ENCODE data around the gene ABL2. TPM values are rescaled to one million over a fixed set of nuclear protein-coding genes. Genes with fewer than 3 reads are reported as not detected.

Gene ABL2
- total and polyA plus RNA-seq, 9 of the 15 experiments (the other 6 are each of a cell fraction or from before 2014, with no cell fraction given) = 1.4 to 15.0 (median 8.6) TPM

DNA sequence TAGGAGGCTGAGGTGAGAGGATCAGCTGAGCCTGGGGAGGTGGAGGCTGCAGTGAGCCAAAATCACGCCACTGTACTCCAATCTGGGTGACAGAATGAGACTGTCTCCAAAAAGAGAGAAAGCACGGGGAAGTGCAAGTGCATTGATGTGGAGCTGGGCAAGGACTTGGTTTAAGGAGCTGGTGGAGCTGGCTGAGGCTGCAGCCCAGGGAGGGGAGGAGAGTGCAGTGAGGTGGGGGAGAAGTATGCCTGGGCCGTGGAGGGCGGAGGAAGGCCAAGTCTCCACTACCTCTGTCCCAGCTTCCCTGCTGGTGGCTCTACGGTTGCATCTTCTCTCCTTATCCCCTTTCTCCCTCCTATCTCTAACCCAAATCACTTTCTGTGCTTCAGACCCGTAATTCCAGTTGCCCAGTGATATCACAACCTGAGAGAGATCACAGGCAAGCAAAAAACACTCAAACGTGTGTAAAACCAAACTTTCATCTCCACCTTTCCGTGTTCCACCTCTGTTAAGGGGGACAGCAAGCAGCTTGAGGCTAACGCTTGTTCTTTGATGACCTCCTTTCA lies 136.5 kb downstream of the ABL2 start:
- intact Hi-C loops (cut with micrococcal nuclease) = no loop called here
- Histone ChIP-seq H3K27ac (ENCODE audit: extremely low read depth, low read depth, low read length) (no peak overlapping the region), H3K36me3 (ENCODE audit: control insufficient read depth, insufficient read depth, low read length) (peaks cover 94% of the 10 kb centered on the region), H3K4me1 (replicated peaks in 1 of 2; ENCODE audit: control insufficient read depth in 2 of 2, insufficient read depth in 2 of 2, low read length in 2 of 2) (peaks cover 0 to 4% of the 10 kb centered on the region in 2 experiments; a peak in 1 of 5 replicates), H4K20me1 (replicated peaks; ENCODE audit: control insufficient read depth, insufficient read depth, low read length) (no peaks in the 10 kb centered on the region), H3K4me3 (no peak overlapping the region), H3K9me1 (ENCODE audit: control insufficient read depth, insufficient read depth, low read length) (no peaks in the 10 kb centered on the region), H2AFZ (ENCODE audit: low read depth, low read length) (no peak overlapping the region), H3K4me2 (ENCODE audit: insufficient read depth, low read length) (no peak overlapping the region), H3K9me3 (replicated peaks; ENCODE audit: control insufficient read depth, insufficient read depth, low read depth, low read length) (no peaks in the 10 kb centered on the region), H3K79me2 (ENCODE audit: control insufficient read depth, insufficient read depth, low read length) (no peaks in the 10 kb centered on the region), H3K27me3 (ENCODE audit: control insufficient read depth in 2 of 2, insufficient read depth in 2 of 2, low read length in 2 of 2) (no peaks in the 10 kb centered on the region), H3K9ac (ENCODE audit: insufficient read depth in 1 of 2, low read depth in 2 of 2, low read length in 2 of 2) (0 out of 4 replicates have a peak overlapping the region, but pooled peaks of 1 of the 2 experiments have one; percentile 6)
- POLR2A ChIA-PET = interaction anchor here (0.9 to 1.1 kb wide), 3 partner anchors 10 to 81 kb away, joined by 3 to 5 read pairs (median 3); partner anchors contain the start of gene TOR3A
- ATAC-seq = no peak
- DNase-seq (ENCODE audit: extremely low read depth in 1 of 4, low spot score in 3 of 4) = no peak
- in situ Hi-C loops (cut with MboI) = no loop called here
- WGBS (ENCODE audit: insufficient coverage, low coverage, missing lambda C conversion rate) = 74% methylated on average over 9 of the region's 9 CpGs
- no peak for FAIRE-seq
- CTCF ChIA-PET (ENCODE audit: low intra/inter-chr PET ratio) = interaction anchor here (0.7 kb wide), 1 partner anchor 70 kb away, joined by 3 read pairs; no protein-coding TSS in a partner anchor
- TF ChIP-seq POLR2A (conservative IDR thresholded peaks at IDR 0.05) (peak; percentile 7; the same call in 1 of the 2 replicates), RBFOX2 (IDR thresholded peaks at IDR 0.05; ENCODE audit: low read depth, low read length) (0 out of 2 replicates have a peak, but pooled peaks have one; percentile 13), ESRRA (IDR thresholded peaks at IDR 0.05; ENCODE audit: borderline replicate concordance, low read depth) (no peak), POLR2G (IDR thresholded peaks at IDR 0.05; ENCODE audit: low read depth, low read length) (no peak)
- BruUV-seq (replicated peaks) = no TSS peak

DNA sequence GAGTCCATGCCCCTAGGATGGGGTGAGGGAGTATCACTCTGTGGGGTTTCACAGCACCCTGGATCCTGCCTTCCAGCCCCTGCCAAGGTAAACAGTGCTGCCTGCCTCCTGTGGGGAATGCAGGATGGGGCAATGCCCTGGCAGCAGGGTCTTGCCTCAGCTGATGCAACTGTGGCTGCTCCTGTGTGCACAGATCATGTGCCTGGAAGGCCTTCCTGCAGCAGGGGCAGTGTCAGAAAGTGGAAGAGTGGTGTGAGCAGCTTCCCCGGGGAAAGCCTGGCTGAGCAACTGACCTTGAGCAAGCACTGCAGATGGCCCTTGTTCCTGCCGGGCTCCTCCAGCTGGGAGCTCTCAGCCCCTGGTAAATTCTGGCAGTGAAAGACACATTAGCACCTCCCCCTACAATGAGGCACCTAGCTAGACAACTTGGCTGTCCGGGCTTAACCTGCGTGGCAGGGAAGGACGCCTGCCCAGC lies 137.7 kb downstream of the ABL2 start:
- Histone ChIP-seq H4K20me1 (replicated peaks; ENCODE audit: control insufficient read depth, insufficient read depth, low read length) (no peaks in the 10 kb centered on the region), H2AFZ (ENCODE audit: low read depth, low read length) (no peak overlapping the region), H3K27ac (ENCODE audit: extremely low read depth, low read depth, low read length) (no peak overlapping the region), H3K4me2 (ENCODE audit: insufficient read depth, low read length) (no peak overlapping the region), H3K4me3 (no peak overlapping the region), H3K9me1 (ENCODE audit: control insufficient read depth, insufficient read depth, low read length) (no peaks in the 10 kb centered on the region), H3K9ac (ENCODE audit: insufficient read depth in 1 of 2, low read depth in 2 of 2, low read length in 2 of 2) (peak overlapping the region in 1 of 2 experiments; percentile 47; a peak in 1 of 4 replicates), H3K27me3 (ENCODE audit: control insufficient read depth in 2 of 2, insufficient read depth in 2 of 2, low read length in 2 of 2) (no peaks in the 10 kb centered on the region), H3K36me3 (ENCODE audit: control insufficient read depth, insufficient read depth, low read length) (peaks cover 96% of the 10 kb centered on the region), H3K4me1 (replicated peaks in 1 of 2; ENCODE audit: control insufficient read depth in 2 of 2, insufficient read depth in 2 of 2, low read length in 2 of 2) (peaks cover 0 to 11% of the 10 kb centered on the region in 2 experiments; a peak in 2 of 5 replicates), H3K9me3 (replicated peaks; ENCODE audit: control insufficient read depth, insufficient read depth, low read depth, low read length) (no peaks in the 10 kb centered on the region), H3K79me2 (ENCODE audit: control insufficient read depth, insufficient read depth, low read length) (no peaks in the 10 kb centered on the region)
- TF ChIP-seq RBFOX2 (IDR thresholded peaks at IDR 0.05; ENCODE audit: low read depth, low read length) = peak; percentile 16; the same call in 1 of the 2 replicates
- TF ChIP-seq, protein P1, sequence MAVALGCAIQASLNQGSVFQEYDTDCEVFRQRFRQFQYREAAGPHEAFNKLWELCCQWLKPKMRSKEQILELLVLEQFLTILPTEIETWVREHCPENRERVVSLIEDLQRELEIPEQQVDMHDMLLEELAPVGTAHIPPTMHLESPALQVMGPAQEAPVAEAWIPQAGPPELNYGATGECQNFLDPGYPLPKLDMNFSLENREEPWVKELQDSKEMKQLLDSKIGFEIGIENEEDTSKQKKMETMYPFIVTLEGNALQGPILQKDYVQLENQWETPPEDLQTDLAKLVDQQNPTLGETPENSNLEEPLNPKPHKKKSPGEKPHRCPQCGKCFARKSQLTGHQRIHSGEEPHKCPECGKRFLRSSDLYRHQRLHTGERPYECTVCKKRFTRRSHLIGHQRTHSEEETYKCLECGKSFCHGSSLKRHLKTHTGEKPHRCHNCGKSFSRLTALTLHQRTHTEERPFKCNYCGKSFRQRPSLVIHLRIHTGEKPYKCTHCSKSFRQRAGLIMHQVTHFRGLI (CRISPR knock-in tag; IDR thresholded peaks at IDR 0.05) = no peak
- 0 out of 2 replicates have a peak, but pooled peaks have one; percentile 4 for TF ChIP-seq POLR2A (conservative IDR thresholded peaks at IDR 0.05)
- no peak for ATAC-seq
- no peak for FAIRE-seq
- in situ Hi-C loops (cut with MboI) = no loop called here
- no peak for DNase-seq (ENCODE audit: extremely low read depth in 1 of 4, low spot score in 3 of 4)
- no TSS peak for BruUV-seq (replicated peaks)
- WGBS (ENCODE audit: insufficient coverage, low coverage, missing lambda C conversion rate) = 86% methylated on average over 2 of the region's 5 CpGs
- ChIA-PET POLR2A (interaction anchor here (0.6 kb wide), 2 partner anchors 74 to 145 kb away, joined by 3 read pairs; no protein-coding TSS in a partner anchor), CTCF (ENCODE audit: low intra/inter-chr PET ratio) (no interaction called here)
- intact Hi-C loops (cut with micrococcal nuclease) = no loop called here
